IMR-90 (cell line): ENCODE measurements around the gene TCF19. TPM values are rescaled to one million over a fixed set of nuclear protein-coding genes. Genes with fewer than 3 reads are reported as not detected.

Experiments used
- ATAC-seq: fragments of 200-7000 bp; cut with Tn5 transposase; 2 replicates; pipeline ENCODE4 v1.9.1; 2020; ENCODE audit warnings: low read depth, mild to moderate bottlenecking, moderate library complexity
- BruUV-seq: library from RNA; stranded (reverse); fragments of 400-500 nt; replicated peaks from 2 replicates; lab custom pipeline; 2021; lab: Mats Ljungman, UMichigan
- CTCF ChIA-PET: fragments of 300-600 bp; formaldehyde crosslinking; extraction: SDS; loops from one replicate; lab custom pipeline; 2021; ENCODE audit warnings: antibody characterized with exemption; lab: Yijun Ruan, JAX
- POLR2A ChIA-PET: fragments of 300-600 bp; sonication (Branson Sonifier 250); formaldehyde crosslinking; loops from one replicate; lab custom pipeline; 2022; ENCODE audit warnings: antibody characterized with exemption; ENCODE audit not compliant: unreplicated experiment; lab: Charles Lee
- DNase-seq: peaks from one replicate; pipeline ENCODE4 v3.0.0; 2013
- H2AFZ ChIP-seq: replicated peaks from 2 replicates; pipeline ENCODE3; 2013; ENCODE audit warnings: low read length, mild to moderate bottlenecking; ENCODE audit not compliant: poor library complexity
- H2AK5ac ChIP-seq: 2 replicates; pipeline ENCODE4 v1.6.1; 2013; ENCODE audit warnings: low read depth, low read length, inconsistent platforms
- H2AK9ac ChIP-seq: replicated peaks from 2 replicates; pipeline ENCODE3; 2013; ENCODE audit warnings: mild to moderate bottlenecking, low read depth, low read length, moderate library complexity; ENCODE audit not compliant: poor library complexity
- H2BK120ac ChIP-seq: 2 replicates; pipeline ENCODE4 v1.6.1; 2013; ENCODE audit warnings: low read depth, low read length, inconsistent platforms
- H2BK15ac ChIP-seq: 3 replicates; pipeline ENCODE4 v1.6.1; 2013; ENCODE audit warnings: low read depth, low read length, inconsistent platforms
- H2BK20ac ChIP-seq: 2 replicates; pipeline ENCODE4 v1.6.1; 2013; ENCODE audit warnings: low read depth, mild to moderate bottlenecking, inconsistent platforms, low read length, moderate library complexity
- H2BK5ac ChIP-seq: 2 replicates; pipeline ENCODE4 v1.6.1; 2013; ENCODE audit warnings: mild to moderate bottlenecking, low read depth, low read length, inconsistent platforms; ENCODE audit not compliant: poor library complexity, severe bottlenecking
- H3K14ac ChIP-seq: replicated peaks from 2 replicates; pipeline ENCODE4 v1.6.1; 2013; ENCODE audit warnings: low read depth, low read length, inconsistent platforms
- H3K18ac ChIP-seq: 2 replicates; pipeline ENCODE4 v1.6.1; 2013; ENCODE audit warnings: low read depth, low read length, control low read depth
- H3K23ac ChIP-seq: 2 replicates; pipeline ENCODE4 v1.6.1; 2013; ENCODE audit warnings: low read depth, low read length, inconsistent platforms
- H3K27ac ChIP-seq: 2 replicates; pipeline ENCODE4 v1.5.1; 2013; ENCODE audit warnings: mild to moderate bottlenecking, control low read depth, low read length; ENCODE audit not compliant: insufficient read depth
- H3K27me3 ChIP-seq: 2 replicates; pipeline ENCODE4 v1.6.1; 2013; ENCODE audit warnings: low read length; ENCODE audit not compliant: control insufficient read depth, insufficient read depth
- H3K36me3 ChIP-seq: 2 replicates; pipeline ENCODE4 v1.6.1; 2013; ENCODE audit warnings: low read length, mixed read lengths; ENCODE audit not compliant: control insufficient read depth, insufficient read depth
- H3K4ac ChIP-seq: 2 replicates; pipeline ENCODE4 v1.6.1; 2013; ENCODE audit warnings: low read depth, low read length, inconsistent platforms
- H3K4me1 ChIP-seq: 2 replicates; pipeline ENCODE4 v1.6.1; 2013; ENCODE audit warnings: low read length, mixed read lengths; ENCODE audit not compliant: control insufficient read depth, insufficient read depth
- H3K4me2 ChIP-seq: 2 replicates; pipeline ENCODE4 v1.6.1; 2013; ENCODE audit warnings: low read depth, mild to moderate bottlenecking, control low read depth, low read length, moderate library complexity
- H3K4me3 ChIP-seq: 2 replicates; pipeline ENCODE4 v1.5.1; 2013; ENCODE audit warnings: low read depth, mild to moderate bottlenecking, control low read depth, low read length, moderate library complexity; ENCODE audit not compliant: insufficient read depth
- H3K56ac ChIP-seq: 2 replicates; pipeline ENCODE4 v1.6.1; 2013; ENCODE audit warnings: low read length, inconsistent platforms; ENCODE audit not compliant: insufficient read depth; ENCODE audit errors: extremely low read depth
- H3K79me1 ChIP-seq, 2 experiments: 2 replicates each; pipeline ENCODE4 v1.6.1; 2013; ENCODE audit warnings: low read length in 2 of 2, inconsistent platforms in 1 of 2, low read depth in 1 of 2
- H3K9ac ChIP-seq: 2 replicates; pipeline ENCODE4 v1.6.1; 2013; ENCODE audit warnings: low read depth, low read length, control low read depth
- H3K9me1 ChIP-seq: 2 replicates; pipeline ENCODE4 v1.6.1; 2013; ENCODE audit warnings: low read length, inconsistent platforms; ENCODE audit not compliant: insufficient read depth
- H3K9me3 ChIP-seq: 2 replicates; pipeline ENCODE4 v1.6.1; 2013; ENCODE audit warnings: low read length; ENCODE audit not compliant: control insufficient read depth, insufficient read depth
- H4K20me1 ChIP-seq: 2 replicates; pipeline ENCODE4 v1.6.1; 2013; ENCODE audit warnings: low read length, inconsistent platforms; ENCODE audit not compliant: insufficient read depth
- H4K5ac ChIP-seq: 2 replicates; pipeline ENCODE4 v1.6.1; 2013; ENCODE audit warnings: mild to moderate bottlenecking, low read depth, low read length, control low read depth
- H4K8ac ChIP-seq, 2 experiments: 2 replicates each; pipeline ENCODE4 v1.6.1; 2013; ENCODE audit warnings: low read depth in 2 of 2, low read length in 2 of 2, control low read depth in 1 of 2, inconsistent platforms in 1 of 2
- H4K91ac ChIP-seq: 2 replicates; pipeline ENCODE4 v1.6.1; 2013; ENCODE audit warnings: low read depth, low read length, inconsistent platforms; ENCODE audit not compliant: insufficient read depth
- MAFK ChIP-seq: IDR thresholded peaks from 2 replicates; pipeline ENCODE4 v1.6.1; 2012; ENCODE audit warnings: low read depth, low read length, improper control_type of control experiment
- MXI1 ChIP-seq: IDR thresholded peaks from 2 replicates; pipeline ENCODE4 v1.6.1; 2012; ENCODE audit warnings: low read depth, mild to moderate bottlenecking, low read length, moderate library complexity, borderline replicate concordance
- WGBS, 2 experiments: methylation state at CpG; one replicate each; pipeline versions ENCODE4 v1.1.5 to v1.1.7; 2013; ENCODE audit warnings: missing lambda C conversion rate in 2 of 2; ENCODE audit not compliant: insufficient read length in 1 of 2; ENCODE audit errors: extremely low coverage in 2 of 2; 5-methylcytosine and 5-hydroxymethylcytosine counted together
- dilution Hi-C: fragments of 300-500 bp; cut with HindIII; formaldehyde crosslinking; loops from one replicate; pipeline ENCODE4 v1.14.3; 2018; ENCODE audit warnings: low sequenced_read_pairs; ENCODE audit not compliant: unreplicated experiment
- in situ Hi-C: fragments of 300-500 bp; cut with MboI; formaldehyde crosslinking; loops from 3 replicates; pipeline ENCODE4 v1.14.3; 2019; ENCODE audit warnings: low sequenced_read_pairs, inconsistent platforms, mixed read lengths
- intact Hi-C: fragments of 100-400 bp; cut with micrococcal nuclease; formaldehyde crosslinking; loops from 2 replicates; pipeline ENCODE4 v1.10.0; 2022
- polyA plus RNA-seq, 3 experiments: library from polyadenylated mRNA; depleted of rRNA; stranded (reverse); fragments of >200 nt; gene quantifications; 2 replicates each; pipeline ENCODE4 v1.2.3, GENCODE V29; 2012; ENCODE audit warnings: low replicate concordance in 1 of 3
- total RNA-seq: library from RNA; depleted of rRNA; stranded (reverse); fragments of >200 nt; gene quantifications from 2 replicates; pipeline ENCODE4 v1.2.3, GENCODE V29; 2012

Gene TCF19
- total and polyA plus RNA-seq, 2 of the 4 experiments (the other 2 are of a cell fraction) = 13.1 to 14.2 TPM

- dilution Hi-C loops = no loop called here
- no peak overlapping the region for H3K9ac ChIP-seq
- peak overlapping the region; percentile 82; the same call in 1 of the 2 replicates for H3K23ac ChIP-seq
- 92% methylated on average over 4 of the region's 19 CpGs; no CpG with 5 or more reads in 1 of the 2 experiments for WGBS, 2 experiments
- peaks cover 14 to 49% of the 10 kb centered on the region in 2 experiments for H3K79me1 ChIP-seq
- H3K4me2 ChIP-seq = no peak overlapping the region
- ChIA-PET CTCF (no interaction called here), POLR2A (no interaction called here)
- in situ Hi-C loops = no loop called here
- no peak overlapping the region for H3K27ac ChIP-seq
- H2AFZ ChIP-seq = no peak overlapping the region
- intact Hi-C loops = no loop called here
- H4K20me1 ChIP-seq = peaks cover 4% of the 10 kb centered on the region
- H3K36me3 ChIP-seq = no peaks in the 10 kb centered on the region; the same call in 1 of the 2 replicates
- H2BK120ac ChIP-seq = no peak overlapping the region
- no peak overlapping the region for H3K14ac ChIP-seq
- no peak overlapping the region for H3K18ac ChIP-seq
- H3K4ac ChIP-seq = no peak overlapping the region
- H2BK20ac ChIP-seq = no peak overlapping the region
- no peak overlapping the region for H2BK15ac ChIP-seq
- H3K4me1 ChIP-seq = peaks cover 10% of the 10 kb centered on the region
- H2BK5ac ChIP-seq = no peak overlapping the region
- no TSS peak for BruUV-seq
- H4K5ac ChIP-seq = no peak overlapping the region
- H3K4me3 ChIP-seq = no peak overlapping the region
- H3K9me1 ChIP-seq = peaks cover 13% of the 10 kb centered on the region
- DNase-seq (no peak), ATAC-seq (no peak)
- TF ChIP-seq MXI1 (no peak), MAFK (no peak)
- H3K56ac ChIP-seq = no peak overlapping the region
- no peak overlapping the region for H4K8ac ChIP-seq
- no peak overlapping the region for H4K91ac ChIP-seq
- no peaks in the 10 kb centered on the region for H3K9me3 ChIP-seq
- no peak overlapping the region for H2AK5ac ChIP-seq
- no peaks in the 10 kb centered on the region for H3K27me3 ChIP-seq
- peak overlapping the region; percentile 32 for H2AK9ac ChIP-seq
Observed at GRCh38 chr6:31161216-31162126, 3.1 kb downstream of the TCF19 start.
